Endothelial cell of umbilical vein (primary cell): ENCODE results near the gene HAUS7.

Experiments used
- JUN ChIP-seq: IDR thresholded peaks from 2 replicates; pipeline ENCODE4 v1.6.1; 2011; ENCODE audit warnings: borderline replicate concordance, low read depth; ENCODE audit not compliant: insufficient read length, insufficient read depth
- POLR2A ChIP-seq: IDR thresholded peaks from 2 replicates; pipeline ENCODE4 v1.6.1; 2012; ENCODE audit warnings: low read depth, mild to moderate bottlenecking, control low read depth, low read length
- POLR2AphosphoS5 ChIP-seq: IDR thresholded peaks from 2 replicates; pipeline ENCODE4 v1.6.1; 2012; ENCODE audit warnings: low read depth, mild to moderate bottlenecking, control low read depth, low read length, moderate library complexity; ENCODE audit not compliant: insufficient read depth
- TF ChIP-seq, protein P1 (sequence below), 2 donors: IDR thresholded peaks; 1 replicate in 1 of 2; 2 replicates in 1 of 2; pipeline ENCODE4 v1.5.1; 2011; ENCODE audit warnings: low read length in 2 of 2, mild to moderate bottlenecking in 2 of 2, moderate library complexity in 2 of 2, control low read depth in 1 of 2, inconsistent platforms in 1 of 2, low read depth in 1 of 2; ENCODE audit not compliant: insufficient read depth in 1 of 2; ENCODE audit errors: extremely low read depth in 1 of 2
- TF ChIP-seq, protein P2 (sequence below): IDR thresholded peaks from 2 replicates; pipeline ENCODE4 v1.6.1; 2011; ENCODE audit not compliant: insufficient read depth, insufficient read length

DNA sequence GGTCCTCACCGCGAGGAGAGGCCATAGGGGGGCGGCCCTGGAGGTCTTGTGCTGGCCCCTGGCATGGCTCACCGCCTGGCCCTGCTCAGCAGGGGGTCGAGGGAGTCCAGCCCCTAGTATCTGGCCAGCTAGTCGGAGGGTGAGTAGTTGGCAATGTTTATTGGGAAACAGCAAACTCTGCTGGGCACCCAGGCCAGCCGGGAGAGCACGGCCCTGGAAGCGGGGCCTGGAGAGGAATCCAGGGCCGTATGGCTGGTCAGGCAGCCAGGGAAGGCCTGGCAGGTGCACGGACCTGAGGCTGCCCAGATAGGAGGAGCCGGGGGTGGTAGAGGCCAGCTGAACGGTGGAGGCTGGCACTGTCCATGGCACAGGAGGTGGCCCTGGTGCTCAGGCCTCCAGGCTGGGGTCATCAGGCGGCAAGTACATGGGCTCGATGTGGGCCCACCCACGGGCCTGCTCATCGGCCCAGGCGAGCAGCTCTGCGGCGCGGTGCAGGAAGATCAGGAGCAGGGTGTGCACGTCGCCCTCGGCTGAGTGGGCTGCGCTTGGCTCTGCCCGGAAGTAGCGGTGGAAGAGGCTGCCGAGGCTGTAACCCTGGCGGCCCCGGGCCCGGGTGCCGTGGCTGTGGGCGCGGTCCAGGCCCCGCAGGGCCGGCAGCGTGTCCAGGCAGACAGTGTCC, 25.9 kb downstream of the HAUS7 start:
- TF ChIP-seq, protein P1, sequence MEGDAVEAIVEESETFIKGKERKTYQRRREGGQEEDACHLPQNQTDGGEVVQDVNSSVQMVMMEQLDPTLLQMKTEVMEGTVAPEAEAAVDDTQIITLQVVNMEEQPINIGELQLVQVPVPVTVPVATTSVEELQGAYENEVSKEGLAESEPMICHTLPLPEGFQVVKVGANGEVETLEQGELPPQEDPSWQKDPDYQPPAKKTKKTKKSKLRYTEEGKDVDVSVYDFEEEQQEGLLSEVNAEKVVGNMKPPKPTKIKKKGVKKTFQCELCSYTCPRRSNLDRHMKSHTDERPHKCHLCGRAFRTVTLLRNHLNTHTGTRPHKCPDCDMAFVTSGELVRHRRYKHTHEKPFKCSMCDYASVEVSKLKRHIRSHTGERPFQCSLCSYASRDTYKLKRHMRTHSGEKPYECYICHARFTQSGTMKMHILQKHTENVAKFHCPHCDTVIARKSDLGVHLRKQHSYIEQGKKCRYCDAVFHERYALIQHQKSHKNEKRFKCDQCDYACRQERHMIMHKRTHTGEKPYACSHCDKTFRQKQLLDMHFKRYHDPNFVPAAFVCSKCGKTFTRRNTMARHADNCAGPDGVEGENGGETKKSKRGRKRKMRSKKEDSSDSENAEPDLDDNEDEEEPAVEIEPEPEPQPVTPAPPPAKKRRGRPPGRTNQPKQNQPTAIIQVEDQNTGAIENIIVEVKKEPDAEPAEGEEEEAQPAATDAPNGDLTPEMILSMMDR (IDR thresholded peaks at IDR 0.05; ENCODE audit: extremely low read depth in 1 of 2, insufficient read depth in 1 of 2, low read depth in 1 of 2, low read length in 2 of 2): no peak
- no peak for TF ChIP-seq POLR2AphosphoS5
- TF ChIP-seq, protein P2, sequence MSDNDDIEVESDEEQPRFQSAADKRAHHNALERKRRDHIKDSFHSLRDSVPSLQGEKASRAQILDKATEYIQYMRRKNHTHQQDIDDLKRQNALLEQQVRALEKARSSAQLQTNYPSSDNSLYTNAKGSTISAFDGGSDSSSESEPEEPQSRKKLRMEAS: no peak
- TF ChIP-seq JUN: no peak
- no peak for TF ChIP-seq POLR2A
